ENCODE data around the gene DDX25.

Gene DDX25

GRCh38 chr11:125923633-125924032 is 19.3 kb downstream of the DDX25 start:
- DNase-seq (ENCODE audit: extremely low read depth, insufficient read length): no peak
- Histone ChIP-seq H3K36me3 (ENCODE audit: control insufficient read depth, insufficient read depth, low read length) (no peaks in the 10 kb centered on the region), H3K4me3 (replicated peaks; ENCODE audit: low read depth, low read length) (no peak overlapping the region), H3K27me3 (replicated peaks; ENCODE audit: control insufficient read depth, insufficient read depth, low read length) (peaks cover 1% of the 10 kb centered on the region)
- TF ChIP-seq CTCF (IDR thresholded peaks at IDR 0.05; ENCODE audit: insufficient read depth, low read length, poor library complexity, severe bottlenecking): no peak

DNA sequence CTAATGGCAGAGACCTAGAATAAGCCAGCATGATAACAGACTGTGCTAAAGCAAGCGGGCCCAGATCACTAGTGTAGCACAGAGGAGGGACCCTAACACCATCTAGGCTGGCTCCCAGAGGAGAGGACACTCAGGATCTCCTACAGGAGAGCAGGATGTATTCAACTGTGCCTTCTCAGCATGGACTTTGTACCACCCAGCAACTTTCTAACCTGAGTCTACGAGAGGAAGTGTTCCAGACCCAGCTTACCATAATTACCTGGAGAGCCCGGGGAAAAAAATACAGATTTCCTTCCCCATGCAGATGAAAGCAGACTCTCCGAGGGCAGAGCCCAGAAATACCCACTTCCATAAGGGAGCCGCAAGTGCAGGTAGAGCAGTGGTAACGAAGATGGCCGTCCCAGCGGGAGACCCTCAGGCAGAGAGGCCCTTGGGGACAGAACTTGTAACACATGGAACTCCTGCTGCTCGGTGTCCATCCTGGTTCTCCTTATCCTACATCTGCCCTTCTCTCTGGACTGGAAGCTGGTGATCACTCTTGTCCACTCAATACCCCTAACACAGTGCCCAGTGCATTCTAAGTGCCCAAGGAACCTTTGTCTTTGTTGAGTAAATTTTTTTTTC is 20.2 kb downstream of the DDX25 start:
- no peak for TF ChIP-seq CTCF (IDR thresholded peaks at IDR 0.05; ENCODE audit: insufficient read depth, low read length, poor library complexity, severe bottlenecking)

DNA sequence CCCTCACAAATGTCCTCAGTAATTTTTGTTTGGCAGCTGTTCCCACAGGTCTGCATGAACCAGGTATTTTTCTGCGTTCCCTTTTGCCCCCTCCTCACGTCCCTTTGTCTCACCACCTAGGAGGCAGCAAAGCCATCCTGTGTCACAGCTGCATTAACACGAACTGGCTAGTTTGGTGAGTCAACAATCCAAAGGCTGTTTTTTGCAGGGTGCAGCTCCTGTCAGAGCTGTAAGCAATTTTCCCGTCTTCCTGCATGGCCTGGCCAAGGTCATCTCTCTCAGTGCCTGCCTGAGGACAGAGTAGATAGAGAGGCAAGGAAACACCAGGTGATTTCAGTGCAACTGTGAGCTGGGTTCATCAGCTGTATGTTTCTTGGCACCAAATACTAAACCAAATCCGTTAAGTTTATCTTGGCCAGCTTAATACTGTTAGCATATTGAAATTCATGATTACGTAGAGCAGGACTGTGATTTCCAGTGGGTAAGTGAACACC is 21.0 kb downstream of the DDX25 start:
- Histone ChIP-seq H3K36me3 (ENCODE audit: control insufficient read depth, insufficient read depth, low read length) (no peaks in the 10 kb centered on the region), H3K4me3 (replicated peaks; ENCODE audit: low read depth, low read length) (no peak overlapping the region), H3K27me3 (replicated peaks; ENCODE audit: control insufficient read depth, insufficient read depth, low read length) (peaks cover 1% of the 10 kb centered on the region)
- no peak for TF ChIP-seq CTCF (IDR thresholded peaks at IDR 0.05; ENCODE audit: insufficient read depth, low read length, poor library complexity, severe bottlenecking)
- DNase-seq (ENCODE audit: extremely low read depth, insufficient read length): no peak

More for the DNA sequence above, 20.2 kb downstream of the DDX25 start:
- no peaks in the 10 kb centered on the region for H3K36me3 ChIP-seq (ENCODE audit: control insufficient read depth, insufficient read depth, low read length)
- H3K27me3 ChIP-seq (replicated peaks; ENCODE audit: control insufficient read depth, insufficient read depth, low read length): peaks cover 1% of the 10 kb centered on the region
- no peak for DNase-seq (ENCODE audit: extremely low read depth, insufficient read length)
- no peak overlapping the region for H3K4me3 ChIP-seq (replicated peaks; ENCODE audit: low read depth, low read length)

GRCh38 chr11:125925804-125926203 is 21.5 kb downstream of the DDX25 start:
- Histone ChIP-seq H3K4me3 (replicated peaks; ENCODE audit: low read depth, low read length) (no peak overlapping the region), H3K27me3 (replicated peaks; ENCODE audit: control insufficient read depth, insufficient read depth, low read length) (peaks cover 1% of the 10 kb centered on the region), H3K36me3 (ENCODE audit: control insufficient read depth, insufficient read depth, low read length) (no peaks in the 10 kb centered on the region)
- no peak for TF ChIP-seq CTCF (IDR thresholded peaks at IDR 0.05; ENCODE audit: insufficient read depth, low read length, poor library complexity, severe bottlenecking)
- DNase-seq (ENCODE audit: extremely low read depth, insufficient read length): no peak

- no peak for TF ChIP-seq CTCF (IDR thresholded peaks at IDR 0.05; ENCODE audit: insufficient read depth, low read length, poor library complexity, severe bottlenecking)
- H3K27me3 ChIP-seq (replicated peaks; ENCODE audit: control insufficient read depth, insufficient read depth, low read length): peaks cover 1% of the 10 kb centered on the region
- DNase-seq (ENCODE audit: extremely low read depth, insufficient read length): no peak
- no peak overlapping the region for H3K4me3 ChIP-seq (replicated peaks; ENCODE audit: low read depth, low read length)
- H3K36me3 ChIP-seq (ENCODE audit: control insufficient read depth, insufficient read depth, low read length): no peaks in the 10 kb centered on the region
Observed at GRCh38 chr11:125926682-125927081, 22.4 kb downstream of the DDX25 start.
